GM19467 (cell line): ENCODE measurements around the gene AHR.
A peak's percentile ranks its signal among the peaks of the same experiment; 100 is the strongest.

Experiments used
- ATAC-seq: cut with Tn5 transposase; IDR thresholded peaks from one replicate; pipeline ENCODE4 v1.9.1; 2021; ENCODE audit warnings: mild to moderate bottlenecking, moderate library complexity; ENCODE audit not compliant: unreplicated experiment

AHR gene

GRCh38 chr7:17302575-17303142 lies 4.2 kb downstream of the AHR start:
- ATAC-seq = peak; percentile 24

GRCh38 chr7:17304926-17305325 lies 6.5 kb downstream of the AHR start:
- ATAC-seq = no peak

GRCh38 chr7:17305387-17306171 lies 7.1 kb downstream of the AHR start:
- no peak for ATAC-seq

GRCh38 chr7:17307000-17307399 lies 8.5 kb downstream of the AHR start:
- no peak for ATAC-seq

GRCh38 chr7:17307558-17307957 lies 9.1 kb downstream of the AHR start:
- ATAC-seq = no peak

GRCh38 chr7:17307969-17308648 lies 9.7 kb downstream of the AHR start:
- no peak for ATAC-seq

- ATAC-seq = no peak
These were observed 12.7 kb downstream of the AHR start for GRCh38 chr7:17311194-17311593.

- ATAC-seq = no peak
These were observed 13.5 kb downstream of the AHR start for GRCh38 chr7:17311952-17312351.

- no peak for ATAC-seq
These were observed 14.2 kb downstream of the AHR start for GRCh38 chr7:17312641-17313040.

GRCh38 chr7:17313194-17313593 lies 14.7 kb downstream of the AHR start:
- no peak for ATAC-seq

- ATAC-seq = no peak
These were observed 17.5 kb downstream of the AHR start for GRCh38 chr7:17315974-17316373.

- ATAC-seq = no peak
These were observed 19.7 kb downstream of the AHR start for GRCh38 chr7:17318146-17318545.

- ATAC-seq = no peak
These were observed 21.0 kb downstream of the AHR start for GRCh38 chr7:17319164-17320101.

- no peak for ATAC-seq
These were observed 21.6 kb downstream of the AHR start for GRCh38 chr7:17320102-17320497.

- no peak for ATAC-seq
These were observed 22.2 kb downstream of the AHR start for GRCh38 chr7:17320657-17321056.

GRCh38 chr7:17325364-17325763 lies 26.9 kb downstream of the AHR start:
- no peak for ATAC-seq

- ATAC-seq = no peak
These were observed 27.9 kb downstream of the AHR start for GRCh38 chr7:17326378-17326777.

GRCh38 chr7:17328641-17329040 lies 30.2 kb downstream of the AHR start:
- ATAC-seq = no peak

GRCh38 chr7:17329440-17329839 lies 31.0 kb downstream of the AHR start:
- no peak for ATAC-seq

- ATAC-seq = no peak
These were observed 33.5 kb downstream of the AHR start for GRCh38 chr7:17331891-17332501.

- ATAC-seq = no peak
These were observed 34.8 kb downstream of the AHR start for GRCh38 chr7:17333221-17333620.
